ENCODE data around the gene SHH. TPM values are rescaled to one million over a fixed set of nuclear protein-coding genes. Genes with fewer than 3 reads are reported as not detected.
A peak's percentile ranks its signal among the peaks of the same experiment; 100 is the strongest.

Gene SHH
- total RNA-seq, 1 experiment from 2014 or later, result 0.26 TPM

DNA sequence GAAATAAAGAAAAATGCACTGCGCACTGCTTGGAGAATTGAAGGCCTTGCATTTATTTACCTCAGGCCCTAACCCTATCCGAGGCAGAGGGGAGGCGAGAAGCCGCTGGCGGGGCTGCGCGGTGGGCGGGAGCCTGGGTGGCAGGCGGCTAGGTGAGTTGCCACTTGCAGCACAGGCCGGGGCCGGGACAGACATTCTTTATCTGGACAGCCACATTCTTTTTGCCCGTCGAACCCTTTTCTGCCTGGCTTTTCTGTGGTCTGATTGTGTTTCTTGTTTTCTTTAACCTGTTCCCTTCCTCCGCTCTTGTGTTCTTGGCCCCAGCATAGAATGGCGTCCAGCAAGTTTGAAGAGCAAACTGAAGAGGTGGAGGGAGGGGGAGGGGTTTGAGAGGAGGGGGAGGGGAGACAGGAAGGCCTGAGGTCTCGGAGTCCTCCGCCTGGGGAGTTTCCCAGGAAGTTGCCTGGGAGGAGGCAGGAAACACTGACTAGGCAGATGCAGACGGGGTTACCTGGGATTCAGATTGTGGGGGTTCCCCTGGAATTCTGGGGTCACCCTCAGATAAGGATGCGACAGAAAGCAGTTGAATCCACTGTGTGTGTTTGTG is 5.1 kb downstream of the SHH start (continued):
- TF ChIP-seq SOX15 (CRISPR knock-in tag; IDR thresholded peaks at IDR 0.05), result no peak
- TF ChIP-seq, protein P1, sequence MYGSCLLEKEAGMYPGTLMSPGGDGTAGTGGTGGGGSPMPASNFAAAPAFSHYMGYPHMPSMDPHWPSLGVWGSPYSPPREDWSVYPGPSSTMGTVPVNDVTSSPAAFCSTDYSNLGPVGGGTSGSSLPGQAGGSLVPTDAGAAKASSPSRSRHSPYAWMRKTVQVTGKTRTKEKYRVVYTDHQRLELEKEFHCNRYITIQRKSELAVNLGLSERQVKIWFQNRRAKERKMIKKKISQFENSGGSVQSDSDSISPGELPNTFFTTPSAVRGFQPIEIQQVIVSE (CRISPR knock-in tag; IDR thresholded peaks at IDR 0.05; ENCODE audit: borderline replicate concordance), result no peak
- no peak for TF ChIP-seq ZNF121 (CRISPR knock-in tag; IDR thresholded peaks at IDR 0.05)

DNA sequence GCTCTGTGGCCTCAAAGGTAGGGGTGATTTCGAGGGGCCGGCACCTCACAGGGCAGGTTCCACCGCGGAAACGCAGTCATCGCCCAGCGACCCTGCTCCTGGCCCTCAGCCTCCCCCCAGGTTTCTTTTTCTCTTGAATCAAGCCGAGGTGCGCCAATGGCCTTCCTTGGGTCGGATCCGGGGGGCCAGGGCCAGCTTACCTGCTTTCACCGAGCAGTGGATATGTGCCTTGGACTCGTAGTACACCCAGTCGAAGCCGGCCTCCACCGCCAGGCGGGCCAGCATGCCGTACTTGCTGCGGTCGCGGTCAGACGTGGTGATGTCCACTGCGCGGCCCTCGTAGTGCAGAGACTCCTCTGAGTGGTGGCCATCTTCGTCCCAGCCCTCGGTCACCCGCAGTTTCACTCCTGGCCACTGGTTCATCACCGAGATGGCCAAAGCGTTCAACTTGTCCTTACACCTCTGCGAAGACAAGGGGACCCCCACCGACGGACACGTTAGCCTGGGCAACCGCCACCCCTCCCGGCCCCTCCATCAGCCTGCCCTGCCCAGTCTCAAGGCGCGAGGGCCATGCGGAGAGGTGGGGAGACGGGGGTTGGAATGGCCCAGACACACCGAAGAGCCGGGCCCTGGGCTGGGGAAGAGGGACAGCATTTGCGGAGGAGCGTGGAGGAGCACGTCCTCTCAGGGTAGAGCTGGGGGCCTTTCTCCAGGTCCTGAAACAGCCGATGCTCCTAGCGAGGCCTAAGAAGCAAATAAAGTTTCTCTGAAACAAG is 6.0 kb downstream of the SHH start:
- Mint-ChIP-seq H3K9me3 (no peaks in the 10 kb centered on the region), H3K4me1 (peaks cover 40% of the 10 kb centered on the region), H3K4me3 (peak overlapping the region; percentile 53), H3K36me3 (no peaks in the 10 kb centered on the region), H3K27ac (no peak overlapping the region), H3K27me3 (ENCODE audit: low read depth) (peaks cover 94% of the 10 kb centered on the region)
- POLR2A ChIA-PET, result no interaction called here
- CTCF ChIA-PET, result interaction anchor here (0.6 kb wide), 1 partner anchor 1351 kb away, joined by 4 read pairs; no protein-coding TSS in a partner anchor
- no peak for DNase-seq (ENCODE audit: low spot score)
- ATAC-seq, result no peak
- TF ChIP-seq, protein P2, sequence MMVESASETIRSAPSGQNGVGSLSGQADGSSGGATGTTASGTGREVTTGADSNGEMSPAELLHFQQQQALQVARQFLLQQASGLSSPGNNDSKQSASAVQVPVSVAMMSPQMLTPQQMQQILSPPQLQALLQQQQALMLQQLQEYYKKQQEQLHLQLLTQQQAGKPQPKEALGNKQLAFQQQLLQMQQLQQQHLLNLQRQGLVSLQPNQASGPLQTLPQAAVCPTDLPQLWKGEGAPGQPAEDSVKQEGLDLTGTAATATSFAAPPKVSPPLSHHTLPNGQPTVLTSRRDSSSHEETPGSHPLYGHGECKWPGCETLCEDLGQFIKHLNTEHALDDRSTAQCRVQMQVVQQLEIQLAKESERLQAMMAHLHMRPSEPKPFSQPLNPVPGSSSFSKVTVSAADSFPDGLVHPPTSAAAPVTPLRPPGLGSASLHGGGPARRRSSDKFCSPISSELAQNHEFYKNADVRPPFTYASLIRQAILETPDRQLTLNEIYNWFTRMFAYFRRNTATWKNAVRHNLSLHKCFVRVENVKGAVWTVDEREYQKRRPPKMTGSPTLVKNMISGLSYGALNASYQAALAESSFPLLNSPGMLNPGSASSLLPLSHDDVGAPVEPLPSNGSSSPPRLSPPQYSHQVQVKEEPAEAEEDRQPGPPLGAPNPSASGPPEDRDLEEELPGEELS (CRISPR knock-in tag; IDR thresholded peaks at IDR 0.05), result no peak
- TF ChIP-seq, protein P3, sequence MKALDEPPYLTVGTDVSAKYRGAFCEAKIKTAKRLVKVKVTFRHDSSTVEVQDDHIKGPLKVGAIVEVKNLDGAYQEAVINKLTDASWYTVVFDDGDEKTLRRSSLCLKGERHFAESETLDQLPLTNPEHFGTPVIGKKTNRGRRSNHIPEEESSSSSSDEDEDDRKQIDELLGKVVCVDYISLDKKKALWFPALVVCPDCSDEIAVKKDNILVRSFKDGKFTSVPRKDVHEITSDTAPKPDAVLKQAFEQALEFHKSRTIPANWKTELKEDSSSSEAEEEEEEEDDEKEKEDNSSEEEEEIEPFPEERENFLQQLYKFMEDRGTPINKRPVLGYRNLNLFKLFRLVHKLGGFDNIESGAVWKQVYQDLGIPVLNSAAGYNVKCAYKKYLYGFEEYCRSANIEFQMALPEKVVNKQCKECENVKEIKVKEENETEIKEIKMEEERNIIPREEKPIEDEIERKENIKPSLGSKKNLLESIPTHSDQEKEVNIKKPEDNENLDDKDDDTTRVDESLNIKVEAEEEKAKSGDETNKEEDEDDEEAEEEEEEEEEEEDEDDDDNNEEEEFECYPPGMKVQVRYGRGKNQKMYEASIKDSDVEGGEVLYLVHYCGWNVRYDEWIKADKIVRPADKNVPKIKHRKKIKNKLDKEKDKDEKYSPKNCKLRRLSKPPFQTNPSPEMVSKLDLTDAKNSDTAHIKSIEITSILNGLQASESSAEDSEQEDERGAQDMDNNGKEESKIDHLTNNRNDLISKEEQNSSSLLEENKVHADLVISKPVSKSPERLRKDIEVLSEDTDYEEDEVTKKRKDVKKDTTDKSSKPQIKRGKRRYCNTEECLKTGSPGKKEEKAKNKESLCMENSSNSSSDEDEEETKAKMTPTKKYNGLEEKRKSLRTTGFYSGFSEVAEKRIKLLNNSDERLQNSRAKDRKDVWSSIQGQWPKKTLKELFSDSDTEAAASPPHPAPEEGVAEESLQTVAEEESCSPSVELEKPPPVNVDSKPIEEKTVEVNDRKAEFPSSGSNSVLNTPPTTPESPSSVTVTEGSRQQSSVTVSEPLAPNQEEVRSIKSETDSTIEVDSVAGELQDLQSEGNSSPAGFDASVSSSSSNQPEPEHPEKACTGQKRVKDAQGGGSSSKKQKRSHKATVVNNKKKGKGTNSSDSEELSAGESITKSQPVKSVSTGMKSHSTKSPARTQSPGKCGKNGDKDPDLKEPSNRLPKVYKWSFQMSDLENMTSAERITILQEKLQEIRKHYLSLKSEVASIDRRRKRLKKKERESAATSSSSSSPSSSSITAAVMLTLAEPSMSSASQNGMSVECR (CRISPR knock-in tag; IDR thresholded peaks at IDR 0.05; ENCODE audit: borderline replicate concordance), result no peak
- TF ChIP-seq TEAD4 (CRISPR knock-in tag; IDR thresholded peaks at IDR 0.05) (no peak), SMAD4 (CRISPR knock-in tag; IDR thresholded peaks at IDR 0.05) (no peak), E2F5 (CRISPR knock-in tag; IDR thresholded peaks at IDR 0.05) (no peak), ESRRA (CRISPR knock-in tag; IDR thresholded peaks at IDR 0.05; ENCODE audit: borderline replicate concordance) (no peak), IRF1 (CRISPR knock-in tag; IDR thresholded peaks at IDR 0.05) (no peak), ZNF671 (CRISPR knock-in tag; IDR thresholded peaks at IDR 0.05) (no peak), SOX15 (CRISPR knock-in tag; IDR thresholded peaks at IDR 0.05) (no peak), ZNF263 (CRISPR knock-in tag; IDR thresholded peaks at IDR 0.05; ENCODE audit: low read depth) (no peak), ZNF219 (CRISPR knock-in tag; IDR thresholded peaks at IDR 0.05; ENCODE audit: borderline replicate concordance) (no peak), HMGA2 (CRISPR knock-in tag; IDR thresholded peaks at IDR 0.05) (no peak)
- TF ChIP-seq, protein P4, sequence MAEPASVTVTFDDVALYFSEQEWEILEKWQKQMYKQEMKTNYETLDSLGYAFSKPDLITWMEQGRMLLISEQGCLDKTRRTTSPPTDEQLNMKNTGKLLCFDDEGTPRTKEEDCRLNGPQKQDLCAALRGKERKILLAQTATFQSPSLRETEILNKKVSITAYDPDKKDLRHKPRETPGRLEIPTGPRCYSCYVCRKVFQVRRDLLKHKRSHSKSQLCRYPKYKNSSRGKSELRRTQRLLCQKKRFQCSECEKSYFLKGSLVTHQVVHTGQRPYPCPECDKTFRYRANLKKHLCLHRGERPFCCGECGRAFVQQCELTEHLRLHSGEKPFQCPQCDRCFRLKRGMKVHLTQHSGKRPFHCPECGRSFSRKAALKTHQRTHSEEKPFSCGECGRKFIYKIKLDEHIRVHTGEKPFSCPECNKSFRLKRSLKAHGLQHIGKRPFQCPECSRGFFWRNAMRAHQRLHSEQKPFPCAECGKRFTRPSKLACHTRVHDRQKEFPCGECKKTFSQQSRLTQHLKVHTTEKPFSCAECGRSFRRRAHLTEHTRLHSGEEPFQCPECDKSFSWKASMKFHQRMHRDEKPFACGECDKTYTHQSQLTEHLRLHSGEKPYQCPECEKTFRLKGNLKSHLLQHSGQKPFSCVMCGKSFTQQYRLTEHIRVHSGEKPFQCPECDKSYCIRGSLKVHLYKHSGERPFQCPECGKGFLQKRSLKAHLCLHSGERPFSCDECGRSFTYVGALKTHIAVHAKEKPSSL (CRISPR knock-in tag; conservative IDR thresholded peaks at IDR 0.05), result no peak
- TF ChIP-seq, protein P5, sequence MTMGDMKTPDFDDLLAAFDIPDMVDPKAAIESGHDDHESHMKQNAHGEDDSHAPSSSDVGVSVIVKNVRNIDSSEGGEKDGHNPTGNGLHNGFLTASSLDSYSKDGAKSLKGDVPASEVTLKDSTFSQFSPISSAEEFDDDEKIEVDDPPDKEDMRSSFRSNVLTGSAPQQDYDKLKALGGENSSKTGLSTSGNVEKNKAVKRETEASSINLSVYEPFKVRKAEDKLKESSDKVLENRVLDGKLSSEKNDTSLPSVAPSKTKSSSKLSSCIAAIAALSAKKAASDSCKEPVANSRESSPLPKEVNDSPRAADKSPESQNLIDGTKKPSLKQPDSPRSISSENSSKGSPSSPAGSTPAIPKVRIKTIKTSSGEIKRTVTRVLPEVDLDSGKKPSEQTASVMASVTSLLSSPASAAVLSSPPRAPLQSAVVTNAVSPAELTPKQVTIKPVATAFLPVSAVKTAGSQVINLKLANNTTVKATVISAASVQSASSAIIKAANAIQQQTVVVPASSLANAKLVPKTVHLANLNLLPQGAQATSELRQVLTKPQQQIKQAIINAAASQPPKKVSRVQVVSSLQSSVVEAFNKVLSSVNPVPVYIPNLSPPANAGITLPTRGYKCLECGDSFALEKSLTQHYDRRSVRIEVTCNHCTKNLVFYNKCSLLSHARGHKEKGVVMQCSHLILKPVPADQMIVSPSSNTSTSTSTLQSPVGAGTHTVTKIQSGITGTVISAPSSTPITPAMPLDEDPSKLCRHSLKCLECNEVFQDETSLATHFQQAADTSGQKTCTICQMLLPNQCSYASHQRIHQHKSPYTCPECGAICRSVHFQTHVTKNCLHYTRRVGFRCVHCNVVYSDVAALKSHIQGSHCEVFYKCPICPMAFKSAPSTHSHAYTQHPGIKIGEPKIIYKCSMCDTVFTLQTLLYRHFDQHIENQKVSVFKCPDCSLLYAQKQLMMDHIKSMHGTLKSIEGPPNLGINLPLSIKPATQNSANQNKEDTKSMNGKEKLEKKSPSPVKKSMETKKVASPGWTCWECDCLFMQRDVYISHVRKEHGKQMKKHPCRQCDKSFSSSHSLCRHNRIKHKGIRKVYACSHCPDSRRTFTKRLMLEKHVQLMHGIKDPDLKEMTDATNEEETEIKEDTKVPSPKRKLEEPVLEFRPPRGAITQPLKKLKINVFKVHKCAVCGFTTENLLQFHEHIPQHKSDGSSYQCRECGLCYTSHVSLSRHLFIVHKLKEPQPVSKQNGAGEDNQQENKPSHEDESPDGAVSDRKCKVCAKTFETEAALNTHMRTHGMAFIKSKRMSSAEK (CRISPR knock-in tag; IDR thresholded peaks at IDR 0.05; ENCODE audit: borderline replicate concordance), result no peak
- TF ChIP-seq, protein P6, sequence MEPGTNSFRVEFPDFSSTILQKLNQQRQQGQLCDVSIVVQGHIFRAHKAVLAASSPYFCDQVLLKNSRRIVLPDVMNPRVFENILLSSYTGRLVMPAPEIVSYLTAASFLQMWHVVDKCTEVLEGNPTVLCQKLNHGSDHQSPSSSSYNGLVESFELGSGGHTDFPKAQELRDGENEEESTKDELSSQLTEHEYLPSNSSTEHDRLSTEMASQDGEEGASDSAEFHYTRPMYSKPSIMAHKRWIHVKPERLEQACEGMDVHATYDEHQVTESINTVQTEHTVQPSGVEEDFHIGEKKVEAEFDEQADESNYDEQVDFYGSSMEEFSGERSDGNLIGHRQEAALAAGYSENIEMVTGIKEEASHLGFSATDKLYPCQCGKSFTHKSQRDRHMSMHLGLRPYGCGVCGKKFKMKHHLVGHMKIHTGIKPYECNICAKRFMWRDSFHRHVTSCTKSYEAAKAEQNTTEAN (CRISPR knock-in tag; IDR thresholded peaks at IDR 0.05), result no peak

All from WTC11 (cell line).